Ureter (tissue), 1 donor: ENCODE data around the gene LRRC42. TPM values are rescaled to one million over a fixed set of nuclear protein-coding genes. Genes with fewer than 3 reads are reported as not detected.

Experiments
- DNase-seq: peaks from one replicate; pipeline ENCODE4 v3.0.0-alpha.2; 2020; ENCODE audit warnings: low spot score
- total RNA-seq: library from RNA; stranded (reverse); gene quantifications from one replicate; pipeline ENCODE4 v1.2.4, GENCODE V29; 2023
- donor health status: DM: yes; HTN: yes; CAD: no.

LRRC42 gene
- total RNA-seq, 1 donor from 2014 or later, result 24.8 TPM

- DNase-seq, result no peak
Observed at GRCh38 chr1:53942127-53942957, 3.8 kb upstream of the LRRC42 start.

GRCh38 chr1:53943090-53943489 lies 3.1 kb upstream of the LRRC42 start:
- DNase-seq, result no peak

GRCh38 chr1:53943490-53944043 lies 2.6 kb upstream of the LRRC42 start:
- no peak for DNase-seq

GRCh38 chr1:53944469-53945182 lies 1.5 kb upstream of the LRRC42 start:
- no peak for DNase-seq

GRCh38 chr1:53945183-53945432 lies 1.0 kb upstream of the LRRC42 start:
- DNase-seq, result no peak

- peak; percentile 99 for DNase-seq
Observed at GRCh38 chr1:53945433-53946251, 508 bp upstream of the LRRC42 start, which contains the start of gene IFT25. IFT25 (minus strand) TSS chr1:53945699; CDS start chr1:53940082, 5,617 bp downstream.

- DNase-seq, result no peak
Observed at GRCh38 chr1:53947172-53947907, 1.2 kb downstream of the LRRC42 start.

- DNase-seq, result no peak
Observed at GRCh38 chr1:53948291-53948690, 2.1 kb downstream of the LRRC42 start.

- no peak for DNase-seq
Observed at GRCh38 chr1:53949023-53949990, 3.2 kb downstream of the LRRC42 start.

- no peak for DNase-seq
Observed at GRCh38 chr1:53951697-53952096, 5.5 kb downstream of the LRRC42 start.

- DNase-seq, result no peak
Observed at GRCh38 chr1:53954128-53954527, 8.0 kb downstream of the LRRC42 start.

GRCh38 chr1:53956308-53957168 lies 10.4 kb downstream of the LRRC42 start:
- DNase-seq, result no peak

GRCh38 chr1:53957194-53957818 lies 11.2 kb downstream of the LRRC42 start:
- no peak for DNase-seq

- DNase-seq, result no peak
Observed at GRCh38 chr1:53959664-53960250, 13.6 kb downstream of the LRRC42 start.

- no peak for DNase-seq
Observed at GRCh38 chr1:53962395-53962794, 16.2 kb downstream of the LRRC42 start.

- DNase-seq, result no peak
Observed at GRCh38 chr1:53963460-53963859, 17.3 kb downstream of the LRRC42 start.

- no peak for DNase-seq
Observed at GRCh38 chr1:53964109-53964508, 18.0 kb downstream of the LRRC42 start.

GRCh38 chr1:53966794-53967193 lies 20.6 kb downstream of the LRRC42 start:
- no peak for DNase-seq
